ENCODE results near the gene NMNAT3.

NMNAT3 gene

DNA sequence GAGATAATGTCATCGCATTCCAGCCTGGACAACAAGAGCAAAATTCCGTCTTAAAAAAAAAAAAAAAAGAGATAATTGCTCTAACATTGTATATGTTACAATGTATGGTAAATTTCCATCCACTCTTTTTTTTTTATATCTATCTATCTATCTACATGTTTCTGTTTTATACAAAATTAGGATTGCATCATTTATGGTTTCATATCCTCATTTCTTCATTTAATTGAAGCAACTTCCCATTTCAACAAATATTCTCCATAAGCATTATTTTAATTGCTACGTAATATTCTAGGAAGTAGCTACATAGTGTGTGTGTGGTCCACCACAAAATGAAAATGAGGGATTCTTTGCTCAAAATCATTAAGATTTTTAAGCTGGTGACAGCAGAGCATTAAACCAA, 156.6 kb downstream of the NMNAT3 start:
- no peak for DNase-seq (ENCODE audit: low read depth)

DNA sequence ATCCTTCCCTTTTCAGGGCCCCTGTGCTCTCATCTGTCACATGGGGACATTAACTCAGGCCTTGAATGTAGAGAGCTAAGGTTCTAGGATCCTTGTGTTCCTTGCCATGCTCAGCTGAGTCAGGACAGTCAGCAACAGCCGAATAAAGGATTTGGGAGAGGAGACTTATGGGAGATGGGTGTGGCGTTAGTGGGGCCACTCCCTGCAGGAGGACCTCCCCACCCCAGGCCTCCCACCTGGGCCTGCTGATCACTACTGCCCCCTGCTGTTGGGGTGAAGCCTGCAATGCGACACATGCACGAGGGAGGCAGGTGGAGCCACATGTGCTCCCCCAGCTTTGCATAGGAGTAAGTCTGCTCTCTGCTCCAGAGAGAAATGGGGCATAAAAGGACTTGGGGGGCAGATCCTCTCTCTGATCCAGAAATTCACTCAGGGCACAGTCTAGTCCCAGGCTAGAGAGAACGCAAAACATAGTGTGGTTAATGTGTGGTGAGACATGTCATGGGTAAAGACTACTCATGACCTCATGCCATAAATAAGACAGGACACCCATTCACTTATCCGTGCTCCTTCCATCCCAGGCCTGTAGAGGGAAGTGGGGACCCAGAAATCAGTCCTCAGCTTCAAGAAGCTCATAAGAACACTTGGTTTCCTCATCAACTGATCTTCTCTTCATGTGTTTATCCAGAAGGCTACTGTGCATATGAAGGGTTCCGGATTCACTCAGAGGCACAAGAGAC, 157.6 kb downstream of the NMNAT3 start:
- DNase-seq (ENCODE audit: low read depth) = no peak

DNA sequence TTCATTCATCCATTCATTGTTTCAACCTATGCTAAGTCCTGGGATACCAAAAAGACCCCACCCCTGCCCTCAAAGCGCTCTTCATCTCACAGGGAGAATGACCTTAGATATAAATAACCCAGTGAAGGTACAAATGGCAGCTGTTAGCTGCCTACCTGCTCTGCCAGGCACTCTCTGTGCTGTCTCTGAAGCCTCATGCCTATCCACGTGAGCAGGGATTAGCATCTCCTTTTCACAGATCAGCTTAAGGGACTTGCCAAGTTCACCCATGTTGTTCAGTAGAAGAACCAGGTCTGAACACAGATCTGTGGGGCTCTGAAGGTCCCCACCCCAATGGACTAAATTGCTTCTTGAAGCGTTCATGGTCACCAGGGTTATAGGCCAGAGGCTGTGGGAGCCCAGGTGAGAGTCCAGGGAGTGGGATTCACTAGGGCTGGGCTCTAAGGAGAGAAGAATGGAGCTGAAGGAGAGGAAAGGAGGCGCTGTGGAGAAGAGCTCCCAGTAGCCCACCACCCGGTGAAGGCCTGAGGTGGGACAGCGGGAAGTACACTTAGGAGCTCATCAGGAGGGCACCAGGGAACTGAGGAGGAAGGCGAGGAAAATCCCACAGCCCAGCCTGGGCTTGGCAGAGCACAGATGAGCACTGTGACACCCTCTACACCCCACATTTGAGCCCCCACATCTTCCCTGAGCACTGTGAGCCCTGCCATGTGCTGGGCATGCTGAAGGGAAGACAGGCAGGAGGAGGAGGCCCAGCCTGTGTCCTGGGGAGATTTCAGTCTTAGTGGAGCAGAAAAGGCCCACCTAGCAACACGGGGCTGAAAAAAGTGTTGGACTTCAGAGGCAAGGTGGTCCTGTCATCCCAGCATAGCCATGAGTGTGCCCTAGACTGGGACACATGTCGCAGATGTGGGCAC, 158.6 kb downstream of the NMNAT3 start:
- DNase-seq (ENCODE audit: low read depth) = no peak

DNA sequence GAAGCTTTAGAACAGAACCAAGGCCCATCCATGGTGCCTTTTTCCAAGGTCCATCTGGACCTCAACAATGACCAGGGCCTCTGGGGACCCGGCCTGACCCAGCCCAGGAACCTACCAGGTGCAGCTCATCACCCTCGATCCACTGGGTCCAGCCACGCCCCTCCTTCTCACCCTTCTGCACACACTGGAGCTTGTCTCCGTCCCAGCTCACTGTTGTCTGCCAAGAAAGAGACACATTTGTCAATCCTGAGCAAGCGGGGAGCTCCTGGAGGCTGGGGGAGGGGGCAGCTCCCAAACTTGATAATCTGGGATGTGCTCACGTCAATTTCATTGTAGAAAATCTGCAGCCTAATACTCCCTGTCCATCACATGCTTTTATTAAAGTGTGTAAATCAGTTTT, 159.5 kb downstream of the NMNAT3 start:
- DNase-seq (ENCODE audit: low read depth) = no peak

DNA sequence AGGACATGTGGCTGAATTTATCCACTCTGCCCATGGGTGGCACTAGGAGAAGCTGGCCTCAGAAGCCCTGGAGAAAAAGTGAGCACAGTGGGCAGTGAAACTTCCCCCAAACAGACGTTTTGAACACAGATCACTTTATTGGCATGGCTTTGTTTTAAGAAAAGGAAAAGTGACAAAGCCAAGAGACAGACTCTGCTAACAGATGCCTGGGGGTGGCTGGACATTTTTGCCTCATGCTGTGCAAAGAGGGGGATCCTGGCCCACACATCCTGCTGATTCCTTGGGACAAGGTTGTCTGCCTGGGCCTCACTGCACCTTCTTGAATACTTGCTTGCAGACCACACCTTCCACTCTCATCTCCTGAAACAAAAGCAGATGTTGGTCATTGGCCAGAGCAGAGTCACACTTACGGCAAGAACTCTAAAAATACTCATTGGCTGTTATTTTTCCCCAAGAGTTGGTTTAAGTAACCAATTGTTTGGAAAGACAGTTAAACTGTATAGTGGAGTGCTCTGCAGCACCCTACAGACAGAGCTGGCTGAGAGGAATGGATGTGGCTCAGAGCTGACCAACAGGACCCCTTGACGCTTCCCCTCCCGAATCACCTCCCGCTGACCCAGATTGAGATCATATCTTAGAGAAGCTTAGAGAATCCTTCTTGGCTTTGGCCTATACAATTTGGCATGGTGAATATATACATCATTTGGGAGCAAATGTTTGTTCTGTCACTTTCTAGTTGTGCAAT, 160.3 kb downstream of the NMNAT3 start:
- DNase-seq (ENCODE audit: low read depth) = no peak

DNA sequence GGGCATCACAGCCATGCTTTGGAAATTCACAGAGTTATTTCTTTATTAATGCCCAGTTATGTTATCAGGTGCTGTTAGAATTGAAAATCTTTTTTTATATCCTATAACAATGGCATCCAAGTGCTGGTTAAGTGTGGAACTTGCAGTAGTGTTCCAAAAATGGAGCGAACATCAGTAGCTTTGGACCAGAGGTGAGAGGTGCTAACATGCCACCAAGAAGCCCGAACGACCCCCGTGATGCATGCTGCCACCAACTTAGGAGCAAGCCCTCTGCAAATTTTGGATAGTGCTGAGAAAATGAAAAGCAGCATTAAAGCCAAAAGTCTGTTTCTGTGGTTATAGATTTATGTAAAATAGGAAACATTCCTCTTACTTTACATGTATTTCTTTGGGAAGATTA, 163.0 kb downstream of the NMNAT3 start:
- no peak for DNase-seq (ENCODE audit: low read depth)
